Measurements from ENCODE around the gene ARID5B. TPM values are rescaled to one million over a fixed set of nuclear protein-coding genes. Genes with fewer than 3 reads are reported as not detected.

ARID5B gene
- total RNA-seq, 2 experiments from 2014 or later = 49.2 to 51.3 TPM

DNA sequence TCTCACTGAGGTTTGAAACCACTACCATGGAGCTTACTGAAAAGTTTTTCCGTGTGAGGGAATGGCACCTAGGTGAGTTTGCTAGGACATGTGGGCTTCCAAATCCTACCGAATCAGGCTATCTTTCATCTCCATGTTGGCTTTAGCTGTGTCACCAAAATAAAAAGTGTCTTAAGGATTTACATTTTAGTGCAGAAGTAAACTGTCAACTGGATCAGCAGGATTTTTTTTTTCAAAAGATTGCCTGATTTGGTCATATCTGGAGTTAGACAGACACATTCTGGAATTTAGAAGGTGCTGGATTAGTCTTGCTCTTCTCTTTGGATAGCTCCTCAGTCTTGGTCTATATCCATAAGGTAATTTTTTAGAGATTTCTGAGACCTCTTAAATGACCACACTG is 5.5 kb downstream of the ARID5B start:
- no peaks in the 10 kb centered on the region for H3K9me3 Mint-ChIP-seq
- peaks cover 62% of the 10 kb centered on the region for H3K4me1 Mint-ChIP-seq (ENCODE audit: low read depth)
- ATAC-seq (ENCODE audit: poor library complexity) = no peak
- no peak for DNase-seq
- no peaks in the 10 kb centered on the region for H3K27me3 Mint-ChIP-seq
- H3K4me3 Mint-ChIP-seq = no peak overlapping the region
- Histone ChIP-seq H3K4me1 (ENCODE audit: insufficient read depth, low read length) (peaks cover 11% of the 10 kb centered on the region), H3K27me3 (ENCODE audit: control insufficient read depth in 1 of 2, insufficient read depth in 2 of 2, low read length in 2 of 2) (no peaks in the 10 kb centered on the region), H3K36me3 (ENCODE audit: insufficient read depth, low read length) (peaks cover 4% of the 10 kb centered on the region), H3K4me3 (ENCODE audit: low read length) (no peak overlapping the region), H3K27ac (ENCODE audit: low read depth in 1 of 2, low read length in 2 of 2) (no peak overlapping the region), H3K9me3 (ENCODE audit: control insufficient read depth in 1 of 2, insufficient read depth in 1 of 2, low read length in 2 of 2) (no peaks in the 10 kb centered on the region)
- no peak overlapping the region for H3K27ac Mint-ChIP-seq
- intact Hi-C loops (cut with DNase I, micrococcal nuclease) = loop anchor here in 1 of 2 experiments (10.0 kb wide), 1 partner anchor 908 kb away; the partner anchor contains the start of gene EGR2
- peaks cover 34% of the 10 kb centered on the region for H3K36me3 Mint-ChIP-seq (ENCODE audit: low read depth)
- TF ChIP-seq, protein P1, sequence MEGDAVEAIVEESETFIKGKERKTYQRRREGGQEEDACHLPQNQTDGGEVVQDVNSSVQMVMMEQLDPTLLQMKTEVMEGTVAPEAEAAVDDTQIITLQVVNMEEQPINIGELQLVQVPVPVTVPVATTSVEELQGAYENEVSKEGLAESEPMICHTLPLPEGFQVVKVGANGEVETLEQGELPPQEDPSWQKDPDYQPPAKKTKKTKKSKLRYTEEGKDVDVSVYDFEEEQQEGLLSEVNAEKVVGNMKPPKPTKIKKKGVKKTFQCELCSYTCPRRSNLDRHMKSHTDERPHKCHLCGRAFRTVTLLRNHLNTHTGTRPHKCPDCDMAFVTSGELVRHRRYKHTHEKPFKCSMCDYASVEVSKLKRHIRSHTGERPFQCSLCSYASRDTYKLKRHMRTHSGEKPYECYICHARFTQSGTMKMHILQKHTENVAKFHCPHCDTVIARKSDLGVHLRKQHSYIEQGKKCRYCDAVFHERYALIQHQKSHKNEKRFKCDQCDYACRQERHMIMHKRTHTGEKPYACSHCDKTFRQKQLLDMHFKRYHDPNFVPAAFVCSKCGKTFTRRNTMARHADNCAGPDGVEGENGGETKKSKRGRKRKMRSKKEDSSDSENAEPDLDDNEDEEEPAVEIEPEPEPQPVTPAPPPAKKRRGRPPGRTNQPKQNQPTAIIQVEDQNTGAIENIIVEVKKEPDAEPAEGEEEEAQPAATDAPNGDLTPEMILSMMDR (IDR thresholded peaks at IDR 0.05) = no peak
- POLR2A ChIA-PET = interaction anchor here (1.0 to 2.0 kb wide), 4 partner anchors 11 to 86 kb away, joined by 3 to 11 read pairs (median 4); no protein-coding TSS in a partner anchor
- CTCF ChIA-PET = interaction anchor here (0.8 to 2.3 kb wide), 3 partner anchors 10 to 43 kb away, joined by 3 to 13 read pairs (median 4); no protein-coding TSS in a partner anchor

DNA sequence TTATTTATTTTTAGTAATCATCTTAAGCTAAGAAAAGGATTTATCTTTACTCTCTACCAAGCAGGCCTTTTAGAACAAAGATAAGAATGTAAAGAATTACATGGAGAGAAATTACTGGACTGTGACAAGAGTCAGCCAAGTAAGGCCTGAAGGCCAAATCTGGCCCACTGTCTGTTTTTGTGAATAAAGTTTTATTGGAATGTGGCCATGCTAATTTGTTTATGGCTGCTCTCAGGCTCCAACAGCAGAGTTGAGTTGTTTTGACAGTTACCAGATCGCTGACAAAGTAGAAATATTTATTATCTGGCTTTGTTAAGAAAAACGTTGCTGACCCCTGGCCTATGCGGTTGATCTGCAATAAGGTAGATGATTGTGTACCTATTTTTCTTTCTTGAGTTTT is 6.1 kb downstream of the ARID5B start:
- peaks cover 64% of the 10 kb centered on the region for H3K4me1 Mint-ChIP-seq (ENCODE audit: low read depth)
- Histone ChIP-seq H3K27ac (ENCODE audit: low read depth in 1 of 2, low read length in 2 of 2) (no peak overlapping the region), H3K27me3 (ENCODE audit: control insufficient read depth in 1 of 2, insufficient read depth in 2 of 2, low read length in 2 of 2) (no peaks in the 10 kb centered on the region), H3K4me1 (ENCODE audit: insufficient read depth, low read length) (peaks cover 11% of the 10 kb centered on the region), H3K36me3 (ENCODE audit: insufficient read depth, low read length) (peaks cover 4% of the 10 kb centered on the region), H3K9me3 (ENCODE audit: control insufficient read depth in 1 of 2, insufficient read depth in 1 of 2, low read length in 2 of 2) (no peaks in the 10 kb centered on the region), H3K4me3 (ENCODE audit: low read length) (no peak overlapping the region)
- ChIA-PET POLR2A (interaction anchor here (1.0 to 2.0 kb wide), 3 partner anchors 11 to 86 kb away, joined by 3 to 11 read pairs (median 4); no protein-coding TSS in a partner anchor), CTCF (no interaction called here)
- no peak overlapping the region for H3K27ac Mint-ChIP-seq
- TF ChIP-seq, protein P1 (IDR thresholded peaks at IDR 0.05) = no peak
- no peaks in the 10 kb centered on the region for H3K27me3 Mint-ChIP-seq
- intact Hi-C loops (cut with DNase I, micrococcal nuclease) = loop anchor here in 1 of 2 experiments (10.0 kb wide), 1 partner anchor 907 kb away; the partner anchor contains the start of gene EGR2
- peaks cover 32% of the 10 kb centered on the region for H3K36me3 Mint-ChIP-seq (ENCODE audit: low read depth)
- no peaks in the 10 kb centered on the region for H3K9me3 Mint-ChIP-seq
- DNase-seq (no peak), ATAC-seq (ENCODE audit: poor library complexity) (no peak)
- no peak overlapping the region for H3K4me3 Mint-ChIP-seq

DNA sequence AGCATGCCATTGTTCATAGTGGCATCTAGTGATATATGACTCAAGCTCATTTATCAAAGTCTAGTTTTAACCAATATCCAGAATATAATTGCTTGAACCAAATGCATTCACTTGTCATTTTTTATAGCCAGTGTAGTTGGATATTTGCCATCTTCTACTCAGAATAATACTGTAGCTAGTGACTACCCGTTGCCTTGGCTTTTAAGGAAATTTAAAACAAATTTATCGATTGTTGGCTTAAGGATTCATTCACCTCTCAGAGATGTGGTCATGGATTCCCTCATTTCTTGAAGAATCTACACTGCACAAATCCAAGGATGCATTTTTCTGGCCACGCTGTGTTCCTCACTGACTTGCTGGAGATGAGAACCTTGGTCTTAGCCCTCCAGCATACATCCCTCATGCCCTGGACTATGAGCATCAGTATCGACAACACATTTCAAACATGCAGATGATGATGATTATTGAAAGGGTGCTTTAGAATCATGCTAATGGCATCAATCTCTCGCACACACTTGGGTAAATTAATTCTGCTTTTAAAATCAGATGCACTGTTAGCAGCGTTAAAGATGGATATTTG is 8.8 kb downstream of the ARID5B start:
- TF ChIP-seq, protein P1 (IDR thresholded peaks at IDR 0.05) = no peak
- peaks cover 15% of the 10 kb centered on the region for H3K4me1 ChIP-seq (ENCODE audit: insufficient read depth, low read length)
- Mint-ChIP-seq H3K4me1 (ENCODE audit: low read depth) (peaks cover 72% of the 10 kb centered on the region), H3K27me3 (no peaks in the 10 kb centered on the region), H3K4me3 (no peak overlapping the region), H3K9me3 (no peaks in the 10 kb centered on the region), H3K27ac (no peak overlapping the region), H3K36me3 (ENCODE audit: low read depth) (peaks cover 53% of the 10 kb centered on the region)
- DNase-seq (no peak), ATAC-seq (ENCODE audit: poor library complexity) (no peak)
- peaks cover 25% of the 10 kb centered on the region for H3K36me3 ChIP-seq (ENCODE audit: insufficient read depth, low read length)
- no peaks in the 10 kb centered on the region for H3K27me3 ChIP-seq (ENCODE audit: control insufficient read depth in 1 of 2, insufficient read depth in 2 of 2, low read length in 2 of 2)
- H3K4me3 ChIP-seq (ENCODE audit: low read length) = no peak overlapping the region
- POLR2A ChIA-PET = no interaction called here
- no peak overlapping the region for H3K27ac ChIP-seq (ENCODE audit: low read depth in 1 of 2, low read length in 2 of 2)
- no peaks in the 10 kb centered on the region for H3K9me3 ChIP-seq (ENCODE audit: control insufficient read depth in 1 of 2, insufficient read depth in 1 of 2, low read length in 2 of 2)
- CTCF ChIA-PET = interaction anchor here (1.4 kb wide), 1 partner anchor 14 kb away, joined by 5 read pairs; no protein-coding TSS in a partner anchor
- intact Hi-C loops (cut with DNase I, micrococcal nuclease) = no loop called here
